Right kidney (tissue), 1 donor: ENCODE measurements around the gene UBTD2.

Source experiments
- DNase-seq: peaks from one replicate; pipeline ENCODE4 v3.0.0-alpha.2; 2016

The UBTD2 gene

DNA sequence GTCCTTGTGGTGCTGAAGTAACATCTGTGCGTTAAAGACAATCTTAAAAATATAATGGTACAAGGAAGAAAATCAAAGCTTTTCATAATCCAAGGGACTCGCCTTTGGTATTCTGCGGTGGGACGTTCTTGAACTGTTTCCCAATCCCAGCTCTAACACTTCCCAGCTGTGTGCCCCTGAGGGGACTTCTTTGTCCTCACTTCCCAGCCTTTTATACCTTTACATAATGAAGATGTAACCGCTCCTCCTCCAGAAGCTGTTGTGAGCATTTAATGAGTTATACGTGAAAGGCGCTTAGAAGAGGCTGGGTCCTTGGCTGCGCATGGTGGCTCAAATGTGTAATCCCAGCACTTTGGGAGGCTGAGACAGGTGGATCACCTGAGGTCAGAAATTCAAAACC lies 112.4 kb downstream of the UBTD2 start:
- no peak for DNase-seq

DNA sequence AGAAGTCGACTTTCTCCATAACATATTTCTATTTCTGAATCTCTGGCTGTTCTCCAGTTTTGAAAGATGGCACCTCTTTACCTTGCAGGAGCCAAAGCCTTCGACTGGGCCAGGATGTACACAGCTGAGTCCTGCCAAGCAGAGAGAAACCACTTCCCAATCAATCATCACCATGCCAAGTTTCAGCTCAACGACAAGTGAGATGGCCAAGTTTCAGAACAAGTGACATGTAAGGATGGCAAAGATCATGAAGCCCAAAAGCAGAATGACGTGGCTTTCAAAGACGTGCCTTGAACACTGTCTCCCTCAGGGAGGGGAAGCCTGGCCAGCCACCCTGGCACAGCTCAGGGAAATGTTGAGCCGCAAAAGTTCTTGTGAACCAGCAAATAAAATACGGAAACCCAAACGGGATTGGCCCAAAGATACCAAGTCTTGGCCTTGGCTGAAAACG lies 113.3 kb downstream of the UBTD2 start:
- DNase-seq: no peak

DNA sequence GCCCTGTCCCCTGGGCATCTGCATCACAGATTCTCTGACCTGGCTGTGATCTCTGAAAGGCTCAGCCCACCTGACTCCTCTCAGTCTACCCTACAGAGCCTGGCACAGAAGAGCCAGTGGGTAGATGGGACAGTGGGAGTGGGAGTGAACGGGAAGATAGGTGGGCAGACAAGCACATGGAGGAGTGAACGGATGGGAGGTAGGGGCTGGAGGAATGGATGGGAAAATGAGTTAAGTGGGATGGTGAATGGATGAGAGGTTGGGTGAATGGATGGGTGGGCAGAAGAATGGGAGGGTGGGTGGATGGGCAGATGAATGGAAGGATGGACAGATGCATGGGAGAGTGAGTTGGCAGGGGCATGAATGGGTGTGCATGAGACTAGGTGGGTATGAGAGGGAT lies 114.3 kb downstream of the UBTD2 start:
- DNase-seq: no peak

DNA sequence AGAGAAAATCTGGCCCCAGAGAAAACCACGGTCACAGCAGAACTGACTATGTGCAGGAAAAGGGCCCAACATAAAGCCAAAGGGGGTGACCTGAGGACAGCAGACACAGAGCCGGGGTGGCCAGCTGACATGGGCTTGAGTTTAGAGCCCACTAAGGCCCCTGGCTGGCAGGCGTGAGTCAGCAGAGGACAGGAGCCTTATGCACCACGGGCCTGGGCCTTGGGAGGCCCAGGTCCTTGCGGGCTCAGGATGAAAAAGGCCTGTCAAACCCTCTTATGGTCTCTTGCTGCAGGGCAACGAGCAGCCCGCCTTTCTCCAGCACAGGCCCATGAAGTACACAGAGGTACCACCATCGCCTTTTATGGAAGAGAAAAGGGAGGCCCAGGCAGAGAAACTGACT lies 115.3 kb downstream of the UBTD2 start:
- DNase-seq: no peak

DNA sequence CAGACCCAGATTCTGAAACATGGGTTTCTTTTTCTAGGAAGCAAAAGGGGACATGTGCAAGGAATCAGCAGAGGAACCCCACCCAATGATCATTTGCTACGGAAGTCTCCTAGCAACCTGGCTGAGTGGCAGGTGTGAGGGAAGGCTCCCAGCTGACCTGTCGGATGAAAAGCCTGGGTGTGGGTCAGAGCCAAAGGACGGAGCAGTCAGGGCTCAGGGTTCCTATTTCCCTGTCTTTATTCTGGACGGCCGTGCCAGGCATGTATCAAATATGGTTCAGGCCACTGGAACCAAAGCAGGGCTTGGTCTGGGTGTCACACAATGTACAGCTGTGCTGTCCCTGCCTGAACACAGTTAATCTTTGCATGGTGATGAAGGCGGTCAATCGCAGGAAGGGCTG lies 115.7 kb downstream of the UBTD2 start:
- DNase-seq: no peak

DNA sequence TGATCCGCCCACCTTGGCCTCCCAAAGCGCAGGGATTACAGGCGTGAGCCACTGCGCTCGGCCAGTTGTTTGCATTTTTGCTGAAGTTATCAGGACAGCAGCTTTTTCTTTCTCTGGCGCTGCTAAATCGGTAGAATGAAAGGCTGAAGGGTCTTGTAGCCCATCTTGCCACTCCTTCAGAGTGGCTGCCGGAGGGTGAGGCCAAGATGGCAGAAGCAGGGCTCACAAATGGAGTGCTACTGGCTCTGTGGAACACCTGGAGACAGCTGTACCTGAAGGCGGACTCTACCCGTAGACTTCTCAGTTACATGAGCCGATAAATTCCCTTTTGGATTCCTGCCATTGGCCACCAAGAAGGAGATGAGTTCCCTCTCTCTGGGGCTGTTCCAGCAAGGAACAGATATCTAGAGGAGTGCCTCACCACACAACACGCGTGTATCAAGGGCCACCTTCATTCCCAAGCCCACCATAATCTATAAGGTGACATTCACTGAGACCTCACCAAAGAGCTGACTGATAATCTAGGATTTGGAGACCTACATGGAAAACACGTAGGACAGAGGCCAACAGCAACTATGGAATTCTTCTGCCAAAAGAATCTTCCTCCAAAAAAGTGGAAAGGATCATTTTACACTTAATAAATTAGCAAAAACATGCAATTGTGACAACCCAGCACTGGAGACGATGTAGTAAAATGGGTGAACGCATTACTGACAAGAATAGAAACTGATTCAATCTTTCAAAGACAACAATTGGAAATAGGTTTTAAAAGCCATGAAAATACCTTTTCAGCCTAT lies 117.3 kb downstream of the UBTD2 start:
- DNase-seq: no peak

DNA sequence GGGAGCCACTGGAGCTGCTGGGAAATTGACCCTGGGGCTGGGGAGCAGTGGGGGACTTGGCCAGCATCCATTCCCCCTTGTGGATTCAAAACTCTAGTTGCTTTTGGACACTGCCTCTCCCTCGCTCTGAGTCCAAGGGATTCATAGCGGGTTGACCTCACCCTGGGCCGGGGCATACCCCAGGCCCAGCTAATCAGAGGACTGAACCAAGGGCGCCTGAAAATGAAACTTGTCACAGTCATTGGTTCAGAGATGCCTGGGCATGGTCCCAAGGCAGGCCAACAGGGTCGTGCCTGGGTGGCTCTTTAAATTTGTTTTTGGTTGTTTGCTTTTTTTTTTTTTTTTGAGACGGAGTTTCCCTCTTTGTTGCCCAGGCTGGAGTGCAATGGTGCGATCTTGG lies 118.1 kb downstream of the UBTD2 start:
- DNase-seq: no peak

DNA sequence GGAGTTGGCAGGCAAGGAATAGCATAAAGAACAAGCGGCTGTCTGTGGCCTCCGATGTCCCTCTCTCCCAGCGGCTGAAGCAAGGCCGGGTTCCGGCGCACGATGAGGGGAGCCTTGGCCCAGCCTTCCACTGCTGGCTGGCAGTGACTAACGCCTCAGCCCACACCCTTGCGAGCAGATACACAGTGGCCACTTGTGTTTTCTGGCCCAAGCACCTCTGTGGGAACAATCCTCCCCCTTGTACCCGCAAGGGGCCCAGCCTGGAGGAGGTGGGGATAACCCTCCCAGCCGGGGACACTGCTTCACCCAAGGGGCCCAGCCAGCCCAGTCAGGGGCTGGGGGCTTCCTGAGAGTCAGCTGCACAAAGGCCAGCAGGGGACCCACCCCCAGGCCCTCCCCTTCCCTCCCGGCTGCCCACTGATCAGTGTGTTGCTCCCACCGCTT lies 118.8 kb downstream of the UBTD2 start:
- DNase-seq: no peak

DNA sequence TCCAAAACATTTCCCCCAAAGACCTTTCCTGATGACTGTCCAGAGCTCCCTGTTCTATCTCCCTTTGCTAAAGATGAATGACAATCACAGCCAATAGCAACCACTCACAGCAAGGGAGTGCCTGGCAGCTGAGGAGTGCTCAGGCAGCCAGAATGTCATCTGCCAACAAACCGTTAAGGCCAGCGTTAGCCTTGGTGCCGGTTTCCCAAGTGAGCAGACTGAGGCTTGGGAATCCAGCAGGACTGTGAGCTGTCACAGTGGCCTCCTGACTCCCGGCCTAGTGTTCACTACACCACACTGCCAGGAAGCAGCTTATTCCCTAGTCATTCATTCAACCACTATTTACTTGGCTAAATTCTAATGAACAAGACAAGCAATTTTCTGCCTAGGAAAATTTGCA lies 120.2 kb downstream of the UBTD2 start:
- DNase-seq: no peak

DNA sequence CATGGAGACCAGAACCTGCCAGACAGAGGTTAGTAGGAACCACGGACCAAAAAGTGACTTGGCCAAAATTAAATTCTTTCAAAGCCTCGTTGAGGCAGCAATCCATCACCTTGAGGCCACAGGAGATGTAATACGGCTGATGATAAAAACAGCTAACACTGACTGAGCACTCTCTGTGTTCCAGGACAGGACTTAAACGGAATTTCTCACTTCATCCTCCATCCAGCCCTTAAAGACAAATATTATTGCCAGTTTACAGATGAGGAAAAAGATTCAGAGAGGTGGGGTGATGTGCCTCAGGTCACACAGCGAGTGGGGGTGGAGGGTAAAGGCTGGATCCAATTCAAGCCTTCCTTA lies 120.6 kb downstream of the UBTD2 start:
- DNase-seq: no peak

DNA sequence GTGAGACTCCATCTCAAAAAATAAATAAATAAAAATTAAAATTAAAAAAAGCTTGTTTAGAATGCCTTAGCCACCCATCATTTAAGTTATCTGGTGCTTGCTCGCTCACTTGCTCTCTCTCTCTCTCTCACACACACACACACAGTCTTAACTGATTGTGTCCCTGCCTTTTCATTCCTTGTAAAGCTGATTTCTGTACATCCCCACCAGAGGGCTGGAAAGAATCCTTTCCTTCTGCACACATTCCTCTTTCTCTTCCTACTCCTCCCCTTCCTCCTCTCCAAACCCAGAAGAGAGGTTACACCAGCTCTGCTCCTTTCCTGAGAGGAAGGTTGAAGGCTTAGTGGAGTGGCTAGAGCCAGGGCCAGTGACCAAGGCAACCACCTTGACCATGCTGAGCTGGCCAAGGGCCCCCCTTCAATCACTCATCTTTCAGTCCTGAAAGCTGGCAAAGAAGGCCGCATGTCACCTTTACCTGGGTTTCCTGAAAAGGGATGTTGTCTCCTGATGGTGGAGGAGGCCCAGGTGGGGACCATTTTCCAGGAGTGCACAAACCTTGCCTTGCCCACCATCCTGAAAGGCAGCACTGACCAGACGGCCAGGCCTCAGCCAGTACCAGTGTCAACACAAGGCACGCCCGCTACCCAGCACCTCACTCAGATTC lies 121.1 kb downstream of the UBTD2 start:
- no peak for DNase-seq

DNA sequence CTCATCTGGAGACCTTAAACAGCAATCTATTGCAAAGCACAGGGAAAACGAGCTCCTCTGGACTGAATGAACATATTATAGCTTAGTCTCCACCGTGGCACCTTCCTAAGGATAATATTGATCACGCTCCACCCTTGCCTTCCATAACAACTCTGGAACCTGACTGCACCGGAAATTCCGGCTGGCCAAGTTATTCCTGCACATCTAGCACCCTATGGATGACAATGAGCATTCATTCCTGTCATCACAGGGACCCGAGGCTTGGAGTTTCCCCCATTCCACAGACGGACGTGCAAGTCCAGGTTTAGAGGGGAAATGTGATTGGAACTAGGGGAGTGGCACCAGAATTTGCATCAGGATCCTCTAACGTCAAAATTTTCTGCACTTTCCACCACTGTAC lies 123.1 kb downstream of the UBTD2 start:
- DNase-seq: no peak
